Heart left ventricle (tissue), 13 donors: Measurements from ENCODE around the gene TMEM120A.

Experiments
- POLR2A ChIP-seq, 2 donors: fragments of 450-650 bp; IDR thresholded peaks; one replicate each; pipeline ENCODE4 v1.6.1; 2017; ENCODE audit warnings: antibody characterized with exemption in 2 of 2, mild to moderate bottlenecking in 2 of 2, moderate library complexity in 2 of 2
- TF ChIP-seq, protein P1 (sequence below), 12 donors: fragments of 200-600 bp; sonication (generic) in 4 of 12; IDR thresholded peaks; one replicate each; pipeline versions ENCODE4 v1.5.0 to v1.8.0; 2018 to 2022; ENCODE audit warnings: antibody characterized with exemption in 12 of 12, mild to moderate bottlenecking in 5 of 12
- donor health status: ischemic (EF 13 %, LVEDD 7.1; RV severe dilation, severe dysfunction).
- donor health status: DM: no; HTN: yes; CAD: no.
- donor health status: DM: no; HTN: no; CAD: no.
- donor health status: ischemic (EF 25% LVEDD 6.9; RV normal size, moderate dysfunction).
- donor health status: ischemic (EF 25% LVEDD 5.7; RV mildly dilated, moderate dysfunction).
- donor health status: ischemic (EF 35%, LVEDD 5.7; RV mildly dilated, moderate dysfunction).
- donor health status: nonischemic (EF 11% LVEDD 7.7; RV severe dilation, severe dysfunction).
- donor health status: DM: yes; HTN: yes; CAD: no.
- donor health status: PGD.
- donor health status: ischemic (EF 29% LVEDD 5.4; RV normal size, mild dysfunction).
- donor health status: nonischemic (EF 23%, LVEDD 6.1; RV moderate dilation, normal function).

- TF ChIP-seq, protein P1, sequence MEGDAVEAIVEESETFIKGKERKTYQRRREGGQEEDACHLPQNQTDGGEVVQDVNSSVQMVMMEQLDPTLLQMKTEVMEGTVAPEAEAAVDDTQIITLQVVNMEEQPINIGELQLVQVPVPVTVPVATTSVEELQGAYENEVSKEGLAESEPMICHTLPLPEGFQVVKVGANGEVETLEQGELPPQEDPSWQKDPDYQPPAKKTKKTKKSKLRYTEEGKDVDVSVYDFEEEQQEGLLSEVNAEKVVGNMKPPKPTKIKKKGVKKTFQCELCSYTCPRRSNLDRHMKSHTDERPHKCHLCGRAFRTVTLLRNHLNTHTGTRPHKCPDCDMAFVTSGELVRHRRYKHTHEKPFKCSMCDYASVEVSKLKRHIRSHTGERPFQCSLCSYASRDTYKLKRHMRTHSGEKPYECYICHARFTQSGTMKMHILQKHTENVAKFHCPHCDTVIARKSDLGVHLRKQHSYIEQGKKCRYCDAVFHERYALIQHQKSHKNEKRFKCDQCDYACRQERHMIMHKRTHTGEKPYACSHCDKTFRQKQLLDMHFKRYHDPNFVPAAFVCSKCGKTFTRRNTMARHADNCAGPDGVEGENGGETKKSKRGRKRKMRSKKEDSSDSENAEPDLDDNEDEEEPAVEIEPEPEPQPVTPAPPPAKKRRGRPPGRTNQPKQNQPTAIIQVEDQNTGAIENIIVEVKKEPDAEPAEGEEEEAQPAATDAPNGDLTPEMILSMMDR (IDR thresholded peaks at IDR 0.05), result no peak
- TF ChIP-seq POLR2A (IDR thresholded peaks at IDR 0.05), result no peak
These were observed 5.6 kb downstream of the TMEM120A start for GRCh38 chr7:75988568-75989499.
